H9 (cell line): ENCODE data around the gene WDFY1. TPM values are rescaled to one million over a fixed set of nuclear protein-coding genes. Genes with fewer than 3 reads are reported as not detected.

ENCODE experiments used
- DNase-seq: peaks from one replicate; pipeline ENCODE4 v3.0.0-alpha.2; 2017
- H2AFZ ChIP-seq: one replicate; pipeline ENCODE4 v1.6.1; 2013; ENCODE audit warnings: mild to moderate bottlenecking, low read length, control low read depth, moderate library complexity
- H2AK5ac ChIP-seq: 2 replicates; pipeline ENCODE4 v1.6.1; 2013; ENCODE audit warnings: low read length, control low read depth, mixed read lengths; ENCODE audit not compliant: insufficient read length
- H2BK120ac ChIP-seq: one replicate; pipeline ENCODE4 v1.6.1; 2013; ENCODE audit warnings: low read depth, mild to moderate bottlenecking, low read length, control low read depth, inconsistent platforms; ENCODE audit not compliant: poor library complexity, severe bottlenecking
- H2BK12ac ChIP-seq: 2 replicates; pipeline ENCODE4 v1.6.1; 2013; ENCODE audit warnings: low read length, control low read depth, mixed read lengths, low read depth; ENCODE audit not compliant: insufficient read length
- H2BK15ac ChIP-seq: 2 replicates; pipeline ENCODE4 v1.6.1; 2013; ENCODE audit warnings: low read depth, low read length, control low read depth
- H2BK20ac ChIP-seq: one replicate; pipeline ENCODE4 v1.6.1; 2013; ENCODE audit warnings: low read depth, mild to moderate bottlenecking, low read length, control low read depth, inconsistent platforms; ENCODE audit not compliant: poor library complexity, severe bottlenecking
- H2BK5ac ChIP-seq: 2 replicates; pipeline ENCODE4 v1.6.1; 2013; ENCODE audit warnings: low read length, control low read depth, mixed read lengths; ENCODE audit not compliant: insufficient read length
- H3K14ac ChIP-seq: 2 replicates; pipeline ENCODE4 v1.6.1; 2013; ENCODE audit warnings: low read length, control low read depth; ENCODE audit not compliant: insufficient read depth
- H3K18ac ChIP-seq: 2 replicates; pipeline ENCODE4 v1.6.1; 2013; ENCODE audit warnings: low read depth, mild to moderate bottlenecking, mixed read lengths, low read length, control low read depth; ENCODE audit not compliant: insufficient read length
- H3K23ac ChIP-seq: 2 replicates; pipeline ENCODE4 v1.6.1; 2013; ENCODE audit warnings: low read length, control low read depth, mixed read lengths, low read depth; ENCODE audit not compliant: insufficient read length
- H3K23me2 ChIP-seq: 2 replicates; pipeline ENCODE4 v1.6.1; 2013; ENCODE audit warnings: low read depth, mild to moderate bottlenecking, mixed read lengths, low read length, control low read depth; ENCODE audit not compliant: insufficient read length, poor library complexity, severe bottlenecking
- H3K27ac ChIP-seq: 2 replicates; pipeline ENCODE4 v1.5.1; 2013; ENCODE audit warnings: low read length, control low read depth, mixed read lengths, low read depth; ENCODE audit not compliant: insufficient read length
- H3K27me3 ChIP-seq: 2 replicates; pipeline ENCODE4 v1.6.1; 2013; ENCODE audit warnings: low read length, control low read depth, inconsistent platforms; ENCODE audit not compliant: insufficient read depth
- H3K4ac ChIP-seq: 2 replicates; pipeline ENCODE4 v1.6.1; 2013; ENCODE audit warnings: low read depth, mild to moderate bottlenecking, control low read depth, inconsistent platforms, low read length, moderate library complexity
- H3K4me1 ChIP-seq: 2 replicates; pipeline ENCODE4 v1.6.1; 2013; ENCODE audit warnings: low read length, control low read depth, inconsistent platforms; ENCODE audit not compliant: insufficient read depth
- H3K4me2 ChIP-seq: 2 replicates; pipeline ENCODE4 v1.6.1; 2013; ENCODE audit warnings: low read length, control low read depth, mixed read lengths; ENCODE audit not compliant: insufficient read length, insufficient read depth
- H3K56ac ChIP-seq: 2 replicates; pipeline ENCODE4 v1.6.1; 2013; ENCODE audit warnings: low read depth, mild to moderate bottlenecking, mixed read lengths, low read length, control low read depth; ENCODE audit not compliant: insufficient read length
- H3K79me1 ChIP-seq: 2 replicates; pipeline ENCODE4 v1.6.1; 2013; ENCODE audit warnings: low read depth, mild to moderate bottlenecking, moderate library complexity, low read length, control low read depth, inconsistent platforms; ENCODE audit not compliant: insufficient read depth, poor library complexity, severe bottlenecking
- H3K79me2 ChIP-seq: 2 replicates; pipeline ENCODE4 v1.6.1; 2013; ENCODE audit warnings: low read length, control low read depth, inconsistent platforms; ENCODE audit not compliant: insufficient read depth
- H3K9ac ChIP-seq: 2 replicates; pipeline ENCODE4 v1.6.1; 2013; ENCODE audit warnings: low read length, control low read depth, mixed read lengths; ENCODE audit not compliant: insufficient read length; ENCODE audit errors: extremely low read depth
- H3K9me3 ChIP-seq: one replicate; pipeline ENCODE4 v1.6.1; 2013; ENCODE audit warnings: low read depth, low read length, inconsistent platforms; ENCODE audit not compliant: control insufficient read depth
- H3T11ph ChIP-seq: one replicate; pipeline ENCODE4 v1.6.1; 2013; ENCODE audit warnings: mild to moderate bottlenecking, low read length, control low read depth, inconsistent platforms
- H4K20me1 ChIP-seq: one replicate; pipeline ENCODE4 v1.6.1; 2013; ENCODE audit not compliant: control insufficient read depth, insufficient read length, insufficient read depth
- H4K5ac ChIP-seq: 2 replicates; pipeline ENCODE4 v1.6.1; 2013; ENCODE audit warnings: low read depth, mild to moderate bottlenecking, mixed read lengths, low read length, control low read depth; ENCODE audit not compliant: insufficient read length
- H4K8ac ChIP-seq: replicated peaks from 2 replicates; pipeline ENCODE4 v1.6.1; 2013; ENCODE audit warnings: low read length, control low read depth, mixed read lengths, low read depth; ENCODE audit not compliant: insufficient read length
- H4K91ac ChIP-seq: 2 replicates; pipeline ENCODE4 v1.6.1; 2013; ENCODE audit warnings: low read depth, mild to moderate bottlenecking, moderate library complexity, mixed read lengths, low read length, control low read depth; ENCODE audit not compliant: insufficient read length
- H3K27ac Mint-ChIP-seq, 3 experiments: 2 replicates in 2 of 3; 3 replicates in 1 of 3; pipeline ENCODE4 v1.8.0; 2020 to 2021; ENCODE audit warnings: mixed read lengths in 3 of 3, mild to moderate bottlenecking in 1 of 3, moderate library complexity in 1 of 3
- H3K27me3 Mint-ChIP-seq: 2 replicates; pipeline ENCODE4 v1.8.0; 2021; ENCODE audit warnings: low read depth, mild to moderate bottlenecking, moderate library complexity, mixed read lengths
- H3K36me3 Mint-ChIP-seq, 3 experiments: 2 replicates in 2 of 3; 3 replicates in 1 of 3; pipeline ENCODE4 v1.8.0; 2020 to 2021; ENCODE audit warnings: low read depth in 3 of 3, mixed read lengths in 3 of 3; ENCODE audit not compliant: insufficient read depth in 1 of 3
- H3K4me1 Mint-ChIP-seq, 2 experiments: 2 replicates each; pipeline ENCODE4 v1.8.0; 2020; ENCODE audit warnings: mixed read lengths in 2 of 2
- H3K4me3 Mint-ChIP-seq, 2 experiments: 2 replicates in 1 of 2; 3 replicates in 1 of 2; pipeline ENCODE4 v1.8.0; 2020 to 2021; ENCODE audit warnings: mild to moderate bottlenecking in 2 of 2, mixed read lengths in 2 of 2, moderate library complexity in 1 of 2
- H3K9me3 Mint-ChIP-seq, 2 experiments: 2 replicates in 1 of 2; 3 replicates in 1 of 2; pipeline ENCODE4 v1.8.0; 2020; ENCODE audit warnings: mild to moderate bottlenecking in 2 of 2, mixed read lengths in 2 of 2, moderate library complexity in 1 of 2
- WGBS: extraction: QIAGEN DNeasy Blood & Tissue Kit; methylation state at CpG from one replicate; pipeline ENCODE4 v1.1.7; 2013; ENCODE audit warnings: missing lambda C conversion rate, low lambda C conversion rate, mixed read lengths; ENCODE audit not compliant: insufficient read length; ENCODE audit errors: extremely low coverage; 5-methylcytosine and 5-hydroxymethylcytosine counted together
- total RNA-seq: library from RNA; stranded (reverse); gene quantifications from 2 replicates; pipeline ENCODE4 v1.2.1, GENCODE V29; 2021
- TF ChIP-seq, protein P1 (sequence below): fragments of 200-600 bp; sonication (generic); conservative IDR thresholded peaks from 3 replicates; pipeline ENCODE4 v1.8.0; 2021; ENCODE audit warnings: antibody characterized with exemption, mild to moderate bottlenecking

WDFY1 gene
- total RNA-seq, 1 experiment from 2014 or later: 54.1 TPM

DNA sequence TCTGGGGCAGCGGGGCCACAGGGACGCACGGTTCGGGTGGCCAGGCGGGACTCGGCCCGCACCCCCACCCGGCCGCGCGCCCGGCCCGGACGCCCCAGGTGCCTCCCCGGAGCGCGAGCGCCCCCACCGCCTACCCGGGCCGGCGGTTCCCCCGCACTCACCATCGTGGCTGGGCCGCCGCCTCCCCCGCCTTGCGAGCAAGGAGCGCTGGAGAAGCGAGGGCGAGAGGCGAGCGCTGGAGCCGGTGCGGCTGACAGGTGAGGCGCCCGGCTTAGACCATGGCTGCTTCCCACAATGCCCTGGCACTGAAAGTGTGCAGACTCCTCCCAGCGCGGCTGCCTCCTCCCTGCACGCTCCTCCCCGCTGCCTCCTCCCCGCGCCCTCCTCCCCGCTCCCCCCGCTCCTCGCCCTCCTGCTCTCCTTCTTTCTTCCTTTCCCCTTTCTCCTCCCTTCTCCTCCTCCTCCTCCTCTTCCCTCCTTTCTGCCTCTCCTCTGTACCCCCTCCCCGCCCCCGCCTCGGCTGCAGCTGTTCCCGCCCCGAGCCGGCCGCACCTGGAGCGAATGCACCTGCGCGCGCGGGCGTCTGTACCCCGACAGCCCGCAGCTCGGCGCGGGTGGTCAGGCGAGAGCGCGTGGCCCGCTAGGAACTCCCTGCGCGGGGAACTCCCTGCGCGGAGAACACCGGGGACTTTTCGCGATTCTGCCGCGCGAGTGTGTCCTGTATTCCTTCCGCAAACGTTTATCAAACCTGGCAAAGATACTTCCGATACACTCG is 107.7 kb downstream of the WDFY1 start, which contains the start of gene AP1S3:
TSS of gene AP1S3 (minus strand) at position 296 of the 775 bp plus-strand sequence. CDS start at position 164, 132 bp downstream.
- DNase-seq: peak; percentile 92
- Histone ChIP-seq H3K23me2 (peaks cover 4% of the 10 kb centered on the region), H3K79me2 (peaks cover 3% of the 10 kb centered on the region; the same call in 1 of the 2 replicates), H2BK12ac (no peak within 1 kb of the TSS), H3K79me1 (no peaks in the 10 kb centered on the region), H3K27me3 (no peaks in the 10 kb centered on the region), H2BK15ac (no peak within 1 kb of the TSS), H3K56ac (no peak within 1 kb of the TSS), H4K20me1 (no peaks in the 10 kb centered on the region), H3K4ac (no peak within 1 kb of the TSS), H4K8ac (no peak within 1 kb of the TSS), H3K27ac (no peak within 1 kb of the TSS), H2BK120ac (no peak within 1 kb of the TSS), H3K14ac (peak within 1 kb of the TSS; percentile 85; the same call in 1 of the 2 replicates), H2BK20ac (no peak within 1 kb of the TSS), H4K5ac (no peak within 1 kb of the TSS), H4K91ac (no peak within 1 kb of the TSS), H2BK5ac (no peak within 1 kb of the TSS), H2AK5ac (no peak within 1 kb of the TSS), H3K4me2 (peak within 1 kb of the TSS; percentile 77), H3T11ph (no peak within 1 kb of the TSS), H3K9ac (peak within 1 kb of the TSS; percentile 61), H3K18ac (no peak within 1 kb of the TSS), H2AFZ (no peak within 1 kb of the TSS), H3K23ac (no peak within 1 kb of the TSS), H3K4me1 (peaks cover 4% of the 10 kb centered on the region; the same call in 1 of the 2 replicates), H3K9me3 (no peaks in the 10 kb centered on the region)
- peak within 1 kb of the TSS; percentile 91 to 98 for H3K4me3 Mint-ChIP-seq
- peaks cover 6% of the 10 kb centered on the region for H3K27me3 Mint-ChIP-seq
- H3K27ac Mint-ChIP-seq: peak within 1 kb of the TSS; percentile 13 to 93 (median 90); a peak in 5 of 7 replicates
- TF ChIP-seq, protein P1, sequence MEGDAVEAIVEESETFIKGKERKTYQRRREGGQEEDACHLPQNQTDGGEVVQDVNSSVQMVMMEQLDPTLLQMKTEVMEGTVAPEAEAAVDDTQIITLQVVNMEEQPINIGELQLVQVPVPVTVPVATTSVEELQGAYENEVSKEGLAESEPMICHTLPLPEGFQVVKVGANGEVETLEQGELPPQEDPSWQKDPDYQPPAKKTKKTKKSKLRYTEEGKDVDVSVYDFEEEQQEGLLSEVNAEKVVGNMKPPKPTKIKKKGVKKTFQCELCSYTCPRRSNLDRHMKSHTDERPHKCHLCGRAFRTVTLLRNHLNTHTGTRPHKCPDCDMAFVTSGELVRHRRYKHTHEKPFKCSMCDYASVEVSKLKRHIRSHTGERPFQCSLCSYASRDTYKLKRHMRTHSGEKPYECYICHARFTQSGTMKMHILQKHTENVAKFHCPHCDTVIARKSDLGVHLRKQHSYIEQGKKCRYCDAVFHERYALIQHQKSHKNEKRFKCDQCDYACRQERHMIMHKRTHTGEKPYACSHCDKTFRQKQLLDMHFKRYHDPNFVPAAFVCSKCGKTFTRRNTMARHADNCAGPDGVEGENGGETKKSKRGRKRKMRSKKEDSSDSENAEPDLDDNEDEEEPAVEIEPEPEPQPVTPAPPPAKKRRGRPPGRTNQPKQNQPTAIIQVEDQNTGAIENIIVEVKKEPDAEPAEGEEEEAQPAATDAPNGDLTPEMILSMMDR: no peak
- H3K36me3 Mint-ChIP-seq: peaks cover 0 to 3% (median 2%) of the 10 kb centered on the region in 3 experiments; a peak in 1 of 7 replicates
- H3K9me3 Mint-ChIP-seq: no peaks in the 10 kb centered on the region
- H3K4me1 Mint-ChIP-seq: peaks cover 31 to 32% of the 10 kb centered on the region in 2 experiments
- no CpG with 5 or more reads among the region's 82 CpGs for WGBS
